Measurements from ENCODE around the gene TRAF6.

DNA sequence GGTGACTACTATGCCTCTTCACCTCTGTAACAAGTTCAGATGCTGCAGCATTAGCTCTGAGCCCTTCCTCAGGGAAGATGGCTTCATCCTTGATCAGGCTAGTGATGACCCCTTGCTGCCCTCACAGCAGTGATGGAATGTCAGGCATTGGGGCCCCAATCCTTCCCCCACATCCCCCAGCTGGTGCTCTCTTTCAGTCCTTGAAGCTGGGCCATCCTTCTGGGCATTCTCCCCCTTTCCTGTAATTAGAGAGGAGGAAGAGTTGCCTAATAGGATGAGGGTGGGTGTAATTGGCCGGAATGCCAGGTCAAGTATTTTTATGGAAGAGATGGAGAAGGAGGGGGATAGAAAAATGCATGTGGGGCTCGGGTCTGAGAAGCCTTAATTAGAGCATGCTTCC, 62.6 kb downstream of the TRAF6 start:
- TF ChIP-seq, protein P1, sequence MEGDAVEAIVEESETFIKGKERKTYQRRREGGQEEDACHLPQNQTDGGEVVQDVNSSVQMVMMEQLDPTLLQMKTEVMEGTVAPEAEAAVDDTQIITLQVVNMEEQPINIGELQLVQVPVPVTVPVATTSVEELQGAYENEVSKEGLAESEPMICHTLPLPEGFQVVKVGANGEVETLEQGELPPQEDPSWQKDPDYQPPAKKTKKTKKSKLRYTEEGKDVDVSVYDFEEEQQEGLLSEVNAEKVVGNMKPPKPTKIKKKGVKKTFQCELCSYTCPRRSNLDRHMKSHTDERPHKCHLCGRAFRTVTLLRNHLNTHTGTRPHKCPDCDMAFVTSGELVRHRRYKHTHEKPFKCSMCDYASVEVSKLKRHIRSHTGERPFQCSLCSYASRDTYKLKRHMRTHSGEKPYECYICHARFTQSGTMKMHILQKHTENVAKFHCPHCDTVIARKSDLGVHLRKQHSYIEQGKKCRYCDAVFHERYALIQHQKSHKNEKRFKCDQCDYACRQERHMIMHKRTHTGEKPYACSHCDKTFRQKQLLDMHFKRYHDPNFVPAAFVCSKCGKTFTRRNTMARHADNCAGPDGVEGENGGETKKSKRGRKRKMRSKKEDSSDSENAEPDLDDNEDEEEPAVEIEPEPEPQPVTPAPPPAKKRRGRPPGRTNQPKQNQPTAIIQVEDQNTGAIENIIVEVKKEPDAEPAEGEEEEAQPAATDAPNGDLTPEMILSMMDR (conservative IDR thresholded peaks at IDR 0.05; ENCODE audit: low read depth, low read length): no peak
- no peak for TF ChIP-seq EZH2phosphoT487 (IDR thresholded peaks at IDR 0.05; ENCODE audit: borderline replicate concordance, low read length)

All from PC-3 (cell line).